Stimulated activated CD8-positive, alpha-beta memory T cell treated with anti-CD3 and anti-CD28 coated beads, Interleukin-15, amount 100 ng/mL, for 4 hours (primary cell): ENCODE measurements around the gene OR6B1.
"Not testable (repeated sequence)": the region's sequence is repeated elsewhere in the genome, so short reads cannot be mapped to it uniquely, and the experiment has no call there.

Experiments used
- DNase-seq, 2 donors: peaks; one replicate each; pipeline ENCODE4 v3.0.0-alpha.2; 2020; ENCODE audit warnings: low read depth in 2 of 2

The OR6B1 gene

DNA sequence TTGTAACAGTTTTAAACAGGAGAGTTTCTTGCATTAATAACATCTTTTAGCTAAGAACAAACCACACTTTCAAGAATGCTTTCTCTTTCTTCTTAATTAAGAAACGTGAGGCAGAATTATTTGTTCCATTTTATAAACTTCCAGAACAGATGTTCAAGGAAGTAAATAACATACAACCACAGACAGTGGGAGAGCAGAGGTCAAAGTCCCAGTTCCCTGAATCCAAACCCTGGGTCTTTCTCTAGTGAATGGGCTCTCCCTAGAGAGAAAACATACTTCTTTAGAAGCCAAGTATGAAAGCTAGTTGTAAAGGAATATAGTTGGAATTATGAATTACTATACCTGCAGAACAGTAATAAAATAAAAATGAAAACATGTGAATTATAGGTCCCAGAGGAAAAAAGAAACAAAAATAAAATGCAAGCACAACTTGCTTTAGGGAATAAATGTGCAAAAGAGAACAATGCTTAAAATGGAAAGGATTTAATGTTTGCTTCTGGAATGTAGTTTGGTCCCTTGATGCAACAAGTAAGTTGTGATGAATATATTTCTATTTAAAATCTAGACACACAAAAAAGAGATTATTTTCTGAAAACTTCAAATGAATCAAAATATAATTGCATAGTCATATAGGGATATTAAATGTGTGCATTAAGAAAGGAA is 6.0 kb downstream of the OR6B1 start:
- DNase-seq = no peak

DNA sequence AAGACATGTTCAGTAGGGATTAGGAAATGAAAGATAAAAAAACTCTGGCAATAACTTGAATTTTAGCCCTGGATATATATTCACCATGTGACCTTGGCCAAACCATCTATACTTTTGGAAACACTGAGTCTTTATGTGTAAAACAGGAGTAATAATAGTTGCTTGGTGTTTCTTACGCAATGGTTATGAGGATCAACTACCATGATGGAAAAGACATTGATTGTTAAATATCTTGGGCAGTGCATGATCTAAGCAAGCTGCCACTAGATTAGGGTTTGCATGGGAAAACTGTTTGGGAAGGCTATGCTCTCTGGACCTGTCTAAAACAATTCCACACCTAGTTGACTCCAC is 6.5 kb downstream of the OR6B1 start:
- no peak for DNase-seq

DNA sequence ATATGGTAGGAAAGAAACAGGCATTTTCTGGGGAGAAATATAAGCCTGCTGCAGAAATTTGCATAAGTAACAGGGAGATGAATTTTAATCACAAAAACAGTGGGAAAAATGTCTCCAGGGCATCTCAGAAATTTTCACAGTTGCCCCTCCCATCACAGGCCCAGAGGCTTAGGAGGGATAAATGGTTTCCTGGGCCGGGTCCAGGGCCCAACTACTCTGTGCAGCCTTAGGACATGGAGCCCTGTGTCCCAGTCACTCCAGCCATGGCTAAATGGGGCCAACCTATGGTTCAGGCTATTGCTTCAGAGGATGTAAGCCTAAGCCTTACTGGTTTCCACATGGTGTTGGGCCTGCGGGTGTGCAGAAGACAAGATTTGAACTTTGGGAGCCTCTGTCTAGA is 9.2 kb downstream of the OR6B1 start:
- DNase-seq = no peak

DNA sequence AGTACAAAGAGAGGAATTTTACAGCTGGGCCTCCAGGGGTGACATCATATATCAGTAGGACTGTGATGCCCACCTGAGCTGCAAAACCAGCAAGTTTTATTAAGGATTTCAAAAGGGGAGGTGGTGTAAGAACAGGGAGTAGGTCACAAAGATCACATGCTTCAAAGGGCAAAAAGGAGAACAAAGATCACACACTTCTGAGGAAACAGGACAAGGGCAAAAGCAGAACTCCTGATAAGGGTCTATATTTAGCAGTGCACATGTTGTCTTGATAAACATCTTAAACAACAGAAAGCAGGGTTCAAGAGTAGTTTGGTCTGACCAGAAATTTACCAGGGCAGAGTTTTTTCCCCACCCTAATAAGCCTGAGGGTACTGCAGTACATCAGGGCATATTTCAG is 9.9 kb downstream of the OR6B1 start:
- DNase-seq = not testable (repeated sequence)

DNA sequence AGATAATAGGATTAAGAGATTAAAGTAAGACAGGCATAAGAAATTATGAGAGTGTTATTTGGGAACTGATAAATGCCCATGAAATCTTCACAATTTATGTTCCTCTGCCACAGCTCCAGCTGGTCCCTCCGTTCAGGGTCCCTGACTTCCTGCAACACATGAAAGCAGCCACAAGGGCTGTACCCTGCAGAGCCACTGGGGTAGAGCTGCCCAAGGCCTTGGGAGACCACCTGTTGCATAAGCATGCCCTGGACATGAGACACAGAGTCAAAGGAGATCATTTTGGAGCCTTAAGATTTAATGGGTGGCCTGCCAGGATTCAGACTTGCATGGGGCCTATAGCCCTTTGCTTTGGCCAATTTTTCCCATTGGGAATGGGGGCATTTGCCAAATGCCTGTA is 10.7 kb downstream of the OR6B1 start:
- DNase-seq = not testable (repeated sequence)

DNA sequence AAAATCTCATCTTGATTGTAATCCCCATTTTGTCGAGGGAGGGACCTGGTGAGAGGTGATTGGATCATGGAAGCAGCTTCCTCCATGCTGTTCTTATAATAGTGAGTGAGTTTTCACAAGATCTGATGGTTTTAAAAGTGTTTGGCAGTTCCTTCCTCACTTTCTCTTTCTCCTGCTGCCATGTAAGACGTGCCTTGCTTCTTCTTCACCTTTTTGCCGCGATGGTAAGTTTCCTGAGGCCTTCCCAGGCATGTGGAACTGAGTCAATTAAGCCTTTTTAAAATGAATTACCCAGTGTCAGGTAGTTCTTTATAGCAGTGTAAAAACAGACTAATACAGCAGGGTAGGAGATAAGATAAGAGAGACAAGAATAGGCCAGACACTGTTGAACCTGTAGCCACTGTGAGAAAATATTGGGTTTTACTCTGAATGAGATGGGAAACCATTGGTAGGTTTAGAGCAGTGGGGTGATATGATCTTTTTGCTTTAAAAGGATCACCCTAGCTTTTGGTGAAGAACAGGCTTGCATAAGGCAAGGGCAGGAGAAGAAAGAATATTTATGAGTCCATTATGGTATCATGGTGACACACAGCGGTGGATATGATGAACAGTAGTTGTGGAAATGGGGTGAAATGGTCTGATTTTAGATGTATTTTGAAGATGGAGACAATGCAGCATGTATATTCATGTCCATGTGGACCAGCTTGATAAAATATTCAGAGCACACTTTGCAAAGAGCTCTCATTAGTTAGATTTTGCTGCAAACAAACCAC is 11.5 kb downstream of the OR6B1 start:
- no peak for DNase-seq

DNA sequence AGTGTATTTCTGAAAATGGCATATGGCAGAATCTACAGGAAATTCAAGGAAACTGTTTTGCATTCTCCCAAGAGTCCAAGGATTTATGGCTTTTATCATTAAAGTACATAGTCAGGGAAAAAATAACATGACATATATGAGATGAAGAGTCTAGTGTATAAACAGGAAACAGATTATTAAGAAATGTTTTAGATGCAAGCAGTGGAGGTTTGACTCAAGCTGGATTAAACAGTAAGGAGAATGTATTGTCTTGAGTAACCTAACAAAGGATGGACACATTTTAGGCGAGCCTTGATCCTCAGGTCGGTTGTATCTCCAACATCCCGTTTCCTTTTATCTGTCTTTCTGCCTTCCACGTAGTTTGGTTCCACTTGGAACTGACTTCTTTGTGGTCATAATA is 17.9 kb downstream of the OR6B1 start:
- no peak for DNase-seq

DNA sequence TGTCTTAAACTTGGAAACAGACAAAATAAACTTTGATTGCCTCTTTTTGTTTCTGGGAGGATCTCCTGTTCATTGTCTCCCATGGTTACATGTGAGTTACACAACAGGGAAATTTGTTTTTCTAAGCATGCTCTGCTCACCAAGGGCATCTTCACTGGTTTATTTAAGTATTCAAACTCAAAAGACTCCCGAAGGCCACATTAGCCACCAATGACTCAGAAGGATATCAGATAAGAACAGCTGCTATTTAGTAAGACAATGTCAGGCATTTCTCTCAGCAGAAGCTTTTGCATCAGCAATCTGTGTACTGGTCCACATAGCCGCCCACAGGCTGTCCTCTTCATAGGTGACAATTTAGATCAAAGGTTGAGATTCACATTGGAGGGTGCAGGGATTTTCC is 19.3 kb downstream of the OR6B1 start:
- DNase-seq = no peak

DNA sequence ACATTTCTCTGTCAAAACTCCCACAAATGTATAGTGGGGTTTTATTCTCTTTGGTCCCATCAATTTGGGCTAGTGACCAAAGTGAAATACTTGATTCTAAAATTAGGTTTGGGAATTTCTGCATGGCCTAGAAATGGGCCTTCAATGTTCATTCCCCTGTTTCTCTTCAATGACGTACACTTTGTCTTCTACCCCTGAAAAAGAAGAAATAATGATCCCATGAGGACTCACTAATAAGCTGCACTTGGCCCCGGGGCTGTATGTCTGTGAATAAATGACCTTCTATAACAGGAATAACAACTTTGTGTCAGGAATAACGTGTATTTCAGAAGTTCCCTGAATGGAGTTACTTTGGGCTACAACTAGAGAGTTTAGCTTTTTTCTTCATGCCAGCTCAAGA is 20.2 kb downstream of the OR6B1 start:
- no peak for DNase-seq

DNA sequence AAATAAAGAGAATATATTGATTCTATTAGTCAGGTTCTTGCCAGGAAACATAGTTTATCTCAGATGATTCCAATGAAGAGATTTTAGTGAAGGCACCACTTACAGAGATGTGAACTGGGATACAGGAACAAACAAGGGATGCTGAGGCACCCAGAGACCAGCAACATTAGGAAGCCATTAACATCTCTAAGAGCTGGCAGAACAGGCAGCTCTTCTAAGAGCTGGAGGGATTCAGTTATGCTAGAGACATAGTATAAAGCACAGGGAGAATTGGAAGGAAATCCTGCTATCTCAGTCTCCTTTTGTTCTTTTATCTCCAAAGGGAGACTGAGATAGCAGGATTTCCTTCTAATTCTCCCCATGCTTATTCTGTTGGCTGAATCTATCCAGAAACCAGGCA is 22.0 kb downstream of the OR6B1 start:
- DNase-seq = no peak

DNA sequence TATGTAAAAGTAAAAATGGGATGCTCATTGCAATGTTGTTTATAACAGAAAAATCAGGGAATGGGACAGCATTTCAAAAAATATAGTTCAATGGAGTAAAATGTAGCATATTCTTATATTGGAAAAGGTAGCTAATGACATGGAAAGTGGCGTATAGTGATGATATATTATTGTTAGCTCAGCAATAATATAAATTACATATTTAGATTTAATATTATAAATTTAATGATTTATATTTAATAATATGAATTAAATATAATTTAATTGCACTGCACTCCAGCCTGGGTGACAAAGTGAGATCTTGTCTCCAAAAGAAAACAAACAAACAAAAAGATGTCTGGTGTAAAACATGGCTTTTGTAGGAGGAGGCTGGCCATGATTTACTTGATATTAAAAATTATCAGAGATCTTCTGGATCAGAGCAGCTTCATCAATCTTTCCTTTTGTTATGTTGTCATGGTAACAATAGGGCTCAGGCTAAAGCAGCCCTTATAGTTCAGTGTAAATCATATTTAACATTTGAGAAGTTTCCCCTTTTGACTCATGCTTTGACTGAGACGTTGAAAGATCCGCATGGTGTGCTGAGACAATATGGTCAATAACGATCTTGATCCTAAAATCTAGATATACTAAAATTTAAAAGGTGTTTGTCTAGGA is 23.2 kb downstream of the OR6B1 start:
- DNase-seq = no peak

DNA sequence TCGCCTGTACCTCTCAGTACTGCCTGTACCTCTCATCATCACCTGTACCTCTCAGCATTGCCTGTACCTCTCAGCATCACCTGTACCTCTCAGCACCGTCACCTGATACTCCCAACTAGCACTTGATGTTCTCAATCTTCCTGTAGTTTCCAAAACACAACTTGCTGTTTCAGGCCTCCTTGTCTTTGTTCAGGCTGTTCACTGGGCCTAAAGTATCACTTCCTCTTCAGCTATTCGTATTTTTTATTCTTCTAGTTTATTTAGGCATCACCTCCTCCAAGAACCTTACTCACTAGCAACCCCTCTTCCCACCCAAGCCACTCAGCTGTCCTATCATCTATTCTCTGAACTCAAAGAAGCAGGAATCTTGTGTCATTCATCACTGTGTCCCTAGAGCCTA is 24.1 kb downstream of the OR6B1 start:
- no peak for DNase-seq

DNA sequence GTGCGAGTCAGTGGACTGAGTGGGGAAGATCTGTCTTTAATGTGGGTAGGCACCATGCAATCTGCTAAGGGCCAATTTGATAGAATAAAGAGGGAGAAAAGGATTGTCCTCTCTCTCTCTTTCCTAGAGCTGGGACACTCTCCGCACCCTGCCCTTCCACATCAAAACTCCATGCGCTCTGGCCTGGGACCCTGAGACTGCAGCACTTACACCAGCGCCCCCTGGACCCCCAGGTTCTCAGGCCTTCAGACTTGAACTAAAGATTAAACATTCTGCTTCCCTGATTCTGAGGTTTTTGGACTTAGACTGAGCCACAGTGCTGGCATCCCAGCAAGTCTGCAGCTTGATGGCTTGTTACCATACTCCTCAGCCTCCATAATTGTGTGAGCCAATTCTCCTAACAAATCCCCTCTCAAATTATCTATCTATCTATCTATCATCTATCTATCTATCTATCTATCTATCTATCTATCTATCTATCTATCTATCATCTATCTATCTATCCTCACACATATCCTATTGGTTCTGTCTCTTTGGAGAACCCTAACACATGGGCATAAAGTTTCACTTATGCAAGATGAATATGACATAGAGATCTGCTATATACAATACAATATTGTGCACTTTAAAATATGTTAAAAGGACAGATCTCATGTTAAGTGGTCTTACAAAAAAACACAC is 26.2 kb downstream of the OR6B1 start:
- no peak for DNase-seq

DNA sequence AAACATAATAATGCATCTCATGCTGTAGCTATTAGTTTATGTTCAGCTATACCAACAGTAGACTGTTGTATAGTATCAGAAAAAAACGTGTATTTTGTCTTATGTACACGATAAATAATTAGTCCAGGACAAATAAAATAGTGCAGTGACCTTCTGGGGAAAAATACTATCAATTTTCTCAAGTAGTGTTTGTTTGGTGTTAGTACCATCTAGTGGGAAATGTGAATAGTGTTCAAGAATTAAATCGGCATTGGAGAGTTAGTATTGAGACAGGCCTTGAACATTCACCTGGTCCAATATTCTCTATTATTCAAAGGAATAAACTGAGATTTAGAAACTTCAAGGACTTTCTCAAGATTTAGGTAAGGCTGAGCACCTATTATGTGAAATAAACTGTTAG is 26.9 kb downstream of the OR6B1 start:
- DNase-seq = no peak

DNA sequence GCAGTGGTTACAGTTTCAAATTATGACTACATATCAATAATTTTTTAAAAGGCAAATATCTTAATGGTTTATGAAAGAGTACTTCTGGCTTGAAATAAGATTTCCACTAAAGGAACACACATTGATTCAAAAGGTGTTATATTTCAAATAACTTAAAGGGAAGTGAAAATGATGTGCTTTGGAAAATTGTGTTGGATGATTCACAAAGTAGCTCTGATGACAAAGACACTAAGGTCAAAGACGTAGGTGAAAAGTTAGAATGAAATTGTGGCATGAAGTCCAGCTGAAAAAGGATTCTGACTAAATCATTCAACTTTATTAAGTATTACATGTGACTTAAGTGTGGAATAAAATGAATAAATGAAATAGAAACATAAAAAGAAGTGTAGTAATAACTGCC is 27.9 kb downstream of the OR6B1 start:
- DNase-seq = no peak

DNA sequence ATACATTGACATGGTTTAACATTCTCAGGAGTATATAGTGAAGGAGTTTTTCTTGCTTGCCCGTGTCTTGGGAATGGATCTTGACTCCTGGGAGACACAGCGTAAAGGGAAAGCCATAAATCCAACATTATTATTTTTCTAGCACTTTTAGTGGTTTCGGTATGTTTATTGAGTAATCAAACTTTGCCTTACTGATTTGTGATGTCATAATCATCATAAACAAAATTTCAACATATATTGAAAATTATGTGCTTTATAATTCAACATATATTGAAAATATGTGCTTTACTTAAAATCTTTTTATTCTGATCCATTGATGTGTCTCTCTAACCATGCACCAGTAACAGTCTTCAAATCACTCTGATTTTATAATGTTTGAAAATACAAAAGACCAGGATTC is 28.4 kb downstream of the OR6B1 start:
- DNase-seq = no peak

DNA sequence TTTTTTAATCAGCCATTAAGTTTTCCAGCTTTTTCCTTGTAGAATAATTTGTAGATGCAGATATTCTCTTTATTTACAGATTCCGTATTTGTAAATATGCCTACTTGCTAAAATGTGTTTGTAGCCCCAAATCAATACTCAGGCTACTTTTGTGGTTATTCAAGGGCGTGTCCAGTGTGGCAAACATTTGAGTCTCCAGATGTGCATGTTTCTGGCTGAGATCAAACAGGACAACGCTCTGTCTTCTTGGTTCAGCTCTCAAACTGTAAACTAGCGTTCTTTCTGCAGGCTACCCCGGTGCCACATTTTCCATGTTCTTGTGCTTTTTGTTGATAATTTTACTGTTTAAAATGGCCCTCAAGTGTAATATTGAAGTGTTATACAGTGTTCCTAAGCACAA is 32.4 kb downstream of the OR6B1 start:
- no peak for DNase-seq

DNA sequence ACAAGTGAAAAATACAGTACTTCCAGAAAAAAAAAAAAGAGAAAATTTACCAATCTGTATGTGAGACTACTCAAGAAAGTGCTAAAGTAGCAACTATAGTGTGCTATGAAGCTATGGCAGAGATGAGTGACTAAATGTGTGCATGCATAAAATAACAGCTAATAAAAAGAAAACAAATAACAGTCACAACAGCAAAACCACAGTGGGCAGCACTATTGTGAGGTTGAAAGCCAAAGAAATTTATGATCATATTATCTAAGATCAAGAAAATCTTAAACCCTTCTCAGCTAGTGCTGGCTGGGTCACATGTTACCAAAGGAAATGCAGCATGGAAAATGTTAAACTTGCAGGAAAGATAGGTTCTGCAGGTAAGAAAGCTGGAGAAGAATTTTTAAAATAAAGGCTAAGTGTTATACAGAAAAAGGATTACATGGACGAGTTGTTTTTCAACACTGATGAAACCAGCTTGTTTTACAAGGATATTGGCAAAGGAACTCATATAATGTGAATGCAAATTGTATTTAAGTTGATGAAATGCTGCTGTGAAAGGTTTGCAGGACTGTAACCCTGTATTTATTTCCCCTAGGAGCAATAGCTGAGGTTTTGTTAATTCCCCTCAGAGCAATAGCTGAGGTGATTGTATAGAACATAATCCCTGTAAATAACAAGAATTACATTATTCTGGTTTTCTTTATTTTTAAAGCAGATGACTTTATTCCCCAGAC is 33.0 kb downstream of the OR6B1 start:
- DNase-seq = no peak

DNA sequence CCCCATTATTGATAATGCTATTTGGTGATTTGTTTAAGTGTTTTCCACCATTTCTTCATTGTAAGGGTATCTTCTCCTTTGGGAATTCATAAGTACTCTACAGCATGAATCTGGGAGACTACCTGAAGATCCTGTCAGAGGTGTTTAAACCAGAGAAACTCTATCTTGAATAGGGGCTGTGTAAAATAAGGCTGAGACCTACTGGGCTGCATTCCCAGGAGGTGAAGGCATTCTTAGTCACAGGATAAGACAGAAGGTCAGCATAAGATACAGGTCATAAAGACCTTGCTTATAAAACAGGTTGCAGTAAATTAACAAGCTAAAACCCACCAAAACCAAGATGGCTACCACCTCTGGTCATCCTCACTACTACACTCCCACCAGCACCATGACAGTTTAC is 35.3 kb downstream of the OR6B1 start:
- no peak for DNase-seq

DNA sequence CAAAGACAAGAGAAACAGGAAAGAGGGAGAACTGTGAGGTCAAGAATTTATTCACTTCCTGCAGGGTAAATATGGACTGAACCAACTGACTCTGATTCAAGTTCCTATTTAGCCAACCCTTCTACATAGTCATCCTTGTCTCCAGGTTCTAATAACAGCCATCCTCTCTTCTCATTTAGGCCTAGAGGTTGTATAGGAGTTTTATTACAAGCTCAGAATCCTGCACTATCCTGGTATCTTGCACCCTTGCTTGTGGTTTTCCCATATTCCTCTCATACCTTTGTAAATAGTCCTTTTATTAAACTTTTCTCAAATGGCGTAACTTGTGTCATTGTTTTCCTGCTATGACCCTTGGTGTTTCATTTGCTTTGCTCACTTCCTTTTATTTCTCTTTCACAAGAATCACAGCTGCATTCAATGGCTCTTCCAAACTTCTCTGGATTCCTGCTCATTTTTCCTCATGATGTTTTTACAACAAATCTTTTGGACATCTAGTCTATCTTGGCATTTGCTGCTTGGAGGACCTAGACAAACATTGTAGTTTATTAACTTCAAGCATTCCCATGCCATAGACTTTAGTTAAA is 36.3 kb downstream of the OR6B1 start:
- DNase-seq = no peak

DNA sequence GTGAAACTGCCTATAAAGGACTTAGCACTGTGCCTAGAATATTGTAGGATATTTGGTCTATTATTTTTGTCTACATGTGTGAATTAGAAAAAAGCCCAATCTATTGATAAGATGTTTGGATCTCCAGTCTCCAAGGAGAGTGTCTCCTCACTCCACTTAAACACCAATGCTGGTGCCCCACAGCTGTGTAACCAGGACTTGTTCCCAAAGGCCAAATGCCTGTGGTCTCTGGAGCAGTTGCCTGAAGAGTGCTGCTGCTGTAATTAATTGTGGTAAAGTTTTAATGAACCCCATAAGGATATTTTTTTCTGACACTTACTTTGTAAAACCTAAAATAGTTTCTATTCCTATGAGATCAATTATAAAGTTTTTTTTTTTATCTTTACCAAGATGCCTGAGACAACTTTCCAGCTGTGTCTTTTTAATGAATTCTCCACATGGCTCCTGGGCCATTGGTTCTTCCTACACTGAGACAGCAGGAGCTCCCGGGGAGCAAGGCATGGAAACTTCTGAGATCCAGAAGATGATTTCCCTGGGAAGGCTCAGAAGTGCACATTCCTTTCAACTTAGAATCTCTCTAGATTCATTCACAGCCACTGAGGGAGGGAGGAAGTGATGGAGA is 37.4 kb downstream of the OR6B1 start:
- no peak for DNase-seq
